H1 (cell line): ENCODE measurements around the gene GPS2. TPM values are rescaled to one million over a fixed set of nuclear protein-coding genes. Genes with fewer than 3 reads are reported as not detected.

Experiments used
- CTCF ChIA-PET: fragments of 300-600 bp; sonication (Branson Sonifier 250); formaldehyde crosslinking; loops from one replicate; lab custom pipeline; 2021; ENCODE audit not compliant: partially characterized antibody; lab: Charles Lee
- POLR2A ChIA-PET: fragments of 300-600 bp; sonication (Branson Sonifier 250); formaldehyde crosslinking; loops from one replicate; lab custom pipeline; 2021; ENCODE audit warnings: inconsistent platforms; ENCODE audit not compliant: partially characterized antibody; lab: Charles Lee
- DNase-seq, 2 experiments: peaks; one replicate each; pipeline versions ENCODE4 v3.0.0 to v3.0.0-alpha.2; 2010 to 2022; ENCODE audit warnings: low spot score in 2 of 2, low read depth in 1 of 2, mixed read lengths in 1 of 2
- FAIRE-seq: peaks from 2 replicates; lab custom pipeline; 2011; peaks lifted over from hg19 to GRCh38; lab: Jason Lieb, UNC
- H2AFZ ChIP-seq: 2 replicates; pipeline ENCODE4 v1.8.1; 2012; ENCODE audit warnings: low read length, inconsistent platforms
- H2AK5ac ChIP-seq: 2 replicates; pipeline ENCODE4 v1.6.1; 2013; ENCODE audit warnings: low read depth, low read length
- H2BK120ac ChIP-seq: replicated peaks from 2 replicates; pipeline ENCODE3; 2013; ENCODE audit warnings: low read depth, low read length, inconsistent platforms
- H2BK12ac ChIP-seq: 2 replicates; pipeline ENCODE4 v1.6.1; 2013; ENCODE audit warnings: low read depth, low read length
- H2BK15ac ChIP-seq: 2 replicates; pipeline ENCODE4 v1.6.1; 2013; ENCODE audit warnings: low read length
- H2BK20ac ChIP-seq: 2 replicates; pipeline ENCODE4 v1.6.1; 2013; ENCODE audit warnings: low read length
- H2BK5ac ChIP-seq: 2 replicates; pipeline ENCODE4 v1.6.1; 2013; ENCODE audit warnings: low read depth, low read length
- H3K14ac ChIP-seq: 2 replicates; pipeline ENCODE4 v1.6.1; 2013; ENCODE audit warnings: inconsistent platforms; ENCODE audit not compliant: insufficient read length
- H3K18ac ChIP-seq: 2 replicates; pipeline ENCODE4 v1.6.1; 2013; ENCODE audit warnings: low read length; ENCODE audit errors: extremely low read depth
- H3K23ac ChIP-seq: 2 replicates; pipeline ENCODE4 v1.6.1; 2013; ENCODE audit warnings: inconsistent platforms; ENCODE audit not compliant: insufficient read length
- H3K23me2 ChIP-seq: 2 replicates; pipeline ENCODE4 v1.6.1; 2013; ENCODE audit warnings: low read depth, low read length
- H3K27ac ChIP-seq: 2 replicates; pipeline ENCODE4 v1.6.1; 2011; ENCODE audit warnings: low read depth, low read length, inconsistent platforms
- H3K27me3 ChIP-seq, 4 experiments: replicated peaks in 1 of 4; 1 replicate in 1 of 4; 2 replicates in 3 of 4; pipeline versions ENCODE4 v1.6.1 to v1.8.1; 2011 to 2013; ENCODE audit warnings: low read length in 3 of 4, mild to moderate bottlenecking in 3 of 4, inconsistent platforms in 2 of 4, mixed read lengths in 2 of 4, moderate library complexity in 1 of 4; ENCODE audit not compliant: control insufficient read depth in 3 of 4, insufficient read depth in 3 of 4; ENCODE audit errors: extremely low read depth in 1 of 4
- H3K36me3 ChIP-seq, 4 experiments: 2 replicates each; pipeline versions ENCODE4 v1.6.1 to v1.8.1; 2011 to 2013; ENCODE audit warnings: mild to moderate bottlenecking in 4 of 4, low read length in 3 of 4, moderate library complexity in 2 of 4, control low read depth in 1 of 4, inconsistent platforms in 1 of 4; ENCODE audit not compliant: insufficient read depth in 4 of 4, control insufficient read depth in 2 of 4
- H3K4ac ChIP-seq: replicated peaks from 2 replicates; pipeline ENCODE3; 2013; ENCODE audit warnings: low read length, low read depth, mixed read lengths, inconsistent platforms; ENCODE audit not compliant: insufficient read length
- H3K4me1 ChIP-seq, 4 experiments: replicated peaks in 1 of 4; 1 replicate in 1 of 4; 2 replicates in 3 of 4; pipeline versions ENCODE4 v1.6.1 to v1.8.1; 2011 to 2013; ENCODE audit warnings: low read length in 3 of 4, inconsistent platforms in 2 of 4, mixed read lengths in 1 of 4; ENCODE audit not compliant: insufficient read depth in 4 of 4, control insufficient read depth in 3 of 4
- H3K4me2 ChIP-seq, 2 experiments: 2 replicates each; pipeline versions ENCODE4 v1.6.1 to v1.8.1; 2011 to 2013; ENCODE audit warnings: low read depth in 2 of 2, low read length in 2 of 2, control low read depth in 1 of 2, inconsistent platforms in 1 of 2, mild to moderate bottlenecking in 1 of 2; ENCODE audit not compliant: insufficient read depth in 1 of 2
- H3K4me3 ChIP-seq, 4 experiments: fragments of 200-600, 300-600 bp in 1 of 4; sonication (generic), shearing (Covaris generic), sonication (Bioruptor Twin) in 1 of 4; 2 replicates each; pipeline versions ENCODE4 v1.5.1 to v1.8.1; 2011 to 2016; ENCODE audit warnings: low read length in 4 of 4, low read depth in 3 of 4, control low read depth in 2 of 4, inconsistent platforms in 2 of 4, mild to moderate bottlenecking in 2 of 4, mixed read lengths in 1 of 4, moderate library complexity in 1 of 4; ENCODE audit not compliant: insufficient read depth in 2 of 4; ENCODE audit errors: extremely low read depth in 1 of 4
- H3K56ac ChIP-seq: replicated peaks from 2 replicates; pipeline ENCODE3; 2013; ENCODE audit warnings: low read depth, mild to moderate bottlenecking, mixed read lengths, low read length, inconsistent platforms; ENCODE audit not compliant: insufficient read length
- H3K79me1 ChIP-seq: 2 replicates; pipeline ENCODE4 v1.6.1; 2013; ENCODE audit warnings: low read depth, low read length, control low read depth
- H3K79me2 ChIP-seq, 2 experiments: 2 replicates each; pipeline versions ENCODE4 v1.6.1 to v1.8.1; 2012 to 2013; ENCODE audit warnings: low read length in 2 of 2, mild to moderate bottlenecking in 2 of 2, inconsistent platforms in 1 of 2; ENCODE audit not compliant: insufficient read depth in 2 of 2, control insufficient read depth in 1 of 2
- H3K9ac ChIP-seq, 4 experiments: replicated peaks in 1 of 4; 1 replicate in 1 of 4; 2 replicates in 3 of 4; pipeline versions ENCODE4 v1.6.1 to v1.8.1; 2011 to 2013; ENCODE audit warnings: low read depth in 3 of 4, low read length in 3 of 4, control low read depth in 2 of 4, mild to moderate bottlenecking in 2 of 4, moderate library complexity in 2 of 4, inconsistent platforms in 1 of 4; ENCODE audit errors: extremely low read depth in 1 of 4
- H3K9me3 ChIP-seq, 2 experiments: 2 replicates each; pipeline versions ENCODE4 v1.6.1 to v1.8.1; 2012 to 2013; ENCODE audit warnings: mild to moderate bottlenecking in 2 of 2, moderate library complexity in 2 of 2, control low read depth in 1 of 2, inconsistent platforms in 1 of 2, low read depth in 1 of 2, low read length in 1 of 2, mixed read lengths in 1 of 2; ENCODE audit not compliant: insufficient read depth in 2 of 2
- H4K20me1 ChIP-seq, 2 experiments: replicated peaks in 1 of 2; 2 replicates each; pipeline versions ENCODE3 to v1.8.1; 2011 to 2013; ENCODE audit warnings: inconsistent platforms in 2 of 2, low read length in 2 of 2, mild to moderate bottlenecking in 1 of 2; ENCODE audit not compliant: insufficient read depth in 2 of 2, control insufficient read depth in 1 of 2
- H4K5ac ChIP-seq: 2 replicates; pipeline ENCODE4 v1.6.1; 2013; ENCODE audit warnings: low read length, low read depth, mixed read lengths, inconsistent platforms; ENCODE audit not compliant: insufficient read length
- H4K8ac ChIP-seq: 2 replicates; pipeline ENCODE4 v1.8.0; 2013; ENCODE audit warnings: mild to moderate bottlenecking, moderate library complexity, low read length, inconsistent platforms; ENCODE audit not compliant: insufficient read depth; ENCODE audit errors: extremely low read depth
- H4K91ac ChIP-seq: replicated peaks from 2 replicates; pipeline ENCODE3; 2013; ENCODE audit warnings: low read length, mixed read lengths, inconsistent platforms; ENCODE audit not compliant: insufficient read length
- BACH1 ChIP-seq: IDR thresholded peaks from 2 replicates; pipeline ENCODE4 v1.6.1; 2012; ENCODE audit warnings: low read length, improper control_type of control experiment
- BCL11A ChIP-seq, 2 experiments: IDR thresholded peaks; one replicate each; pipeline ENCODE4 v1.6.1; 2011; ENCODE audit warnings: low read depth in 2 of 2, low read length in 2 of 2, mild to moderate bottlenecking in 2 of 2
- CEBPB ChIP-seq: IDR thresholded peaks from 2 replicates; pipeline ENCODE4 v1.6.1; 2012; ENCODE audit warnings: low read depth, low read length
- CTBP2 ChIP-seq: IDR thresholded peaks from 2 replicates; pipeline ENCODE4 v1.7.0; 2011; ENCODE audit warnings: borderline replicate concordance, mild to moderate bottlenecking, moderate library complexity, mixed read lengths, low read length; ENCODE audit not compliant: insufficient read depth, insufficient read length
- JUN ChIP-seq: IDR thresholded peaks from 2 replicates; pipeline ENCODE4 v1.6.1; 2011; ENCODE audit warnings: low read depth, mild to moderate bottlenecking, improper control_type of control experiment, low read length
- KDM4A ChIP-seq: IDR thresholded peaks from one replicate; pipeline ENCODE4 v1.7.1; 2012; ENCODE audit warnings: low read depth, mild to moderate bottlenecking, moderate library complexity, low read length, inconsistent platforms; ENCODE audit not compliant: severe bottlenecking
- KDM5A ChIP-seq: fragments of 200-600 bp; IDR thresholded peaks from 2 replicates; pipeline ENCODE4 v1.7.1; 2012; ENCODE audit warnings: mild to moderate bottlenecking, low read length, inconsistent platforms, mixed read lengths
- MAX ChIP-seq: IDR thresholded peaks from 2 replicates; pipeline ENCODE4 v1.6.1; 2012; ENCODE audit warnings: inconsistent platforms
- POLR2AphosphoS5 ChIP-seq: IDR thresholded peaks from 2 replicates; pipeline ENCODE4 v1.6.1; 2011; ENCODE audit warnings: low read depth, low read length
- SP4 ChIP-seq: IDR thresholded peaks from 2 replicates; pipeline ENCODE4 v1.6.1; 2012; ENCODE audit warnings: low read length, inconsistent platforms
- SUZ12 ChIP-seq: fragments of 200-600 bp; sonication (generic); IDR thresholded peaks from 2 replicates; pipeline ENCODE4 v1.6.1; 2012; ENCODE audit warnings: mild to moderate bottlenecking, inconsistent platforms, low read length, moderate library complexity, mixed read lengths
- TAF1 ChIP-seq: IDR thresholded peaks from 2 replicates; pipeline ENCODE4 v1.6.1; 2011; ENCODE audit warnings: mild to moderate bottlenecking, low read depth, low read length
- TCF12 ChIP-seq: IDR thresholded peaks from 2 replicates; pipeline ENCODE4 v1.6.1; 2011; ENCODE audit warnings: low read depth, mild to moderate bottlenecking, low read length
- TEAD4 ChIP-seq: IDR thresholded peaks from 2 replicates; pipeline ENCODE4 v1.6.1; 2012; ENCODE audit warnings: low read depth, low read length, inconsistent platforms, mixed read lengths
- ZNF274 ChIP-seq: IDR thresholded peaks from 2 replicates; pipeline ENCODE4 v1.7.0; 2012; ENCODE audit warnings: low read length, borderline replicate concordance; ENCODE audit errors: extremely low read depth
- WGBS, 2 experiments: shearing (Covaris generic) in 1 of 2; methylation state at CpG; one replicate each; pipeline versions ENCODE4 v1.1.6 to v1.1.7; 2013 to 2015; ENCODE audit warnings: low lambda C conversion rate in 2 of 2, mixed read lengths in 2 of 2, inconsistent platforms in 1 of 2, low coverage in 1 of 2, missing lambda C conversion rate in 1 of 2; ENCODE audit not compliant: insufficient replicate concordance in 2 of 2, insufficient coverage in 1 of 2, insufficient read length in 1 of 2; ENCODE audit errors: extremely low coverage in 1 of 2, missing lambda C conversion rate in 1 of 2; 5-methylcytosine and 5-hydroxymethylcytosine counted together
- polyA plus RNA-seq, 7 experiments: library from polyadenylated mRNA; depleted of rRNA in 3 of 7; stranded (reverse) in 5 of 7; unstranded in 2 of 7; fragments of >200 nt in 5 of 7; fragments of 200-250 nt in 2 of 7; gene quantifications; 1 replicate in 5 of 7; 2 replicates in 1 of 7; 4 replicates in 1 of 7; pipeline versions ENCODE4 v1.2.1 to v1.2.3, GENCODE V29; 2011 to 2013; ENCODE audit warnings: missing spikeins in 2 of 7, mixed read lengths in 2 of 7
- total RNA-seq: library from RNA; stranded (reverse); fragmentation: NEBNext Ultra II Directional; extraction: Animal tissue kit (Norgen Biotek cat#: 25700); gene quantifications from 2 replicates; pipeline ENCODE4 v1.2.1, GENCODE V29; 2021

The GPS2 gene
- total and polyA plus RNA-seq, 2 of the 8 experiments (the other 6 are each of a cell fraction or from before 2014, with no cell fraction given) = 67.0 to 152 TPM

- Histone ChIP-seq H3K36me3 (peaks cover 0 to 6% (median 3%) of the 10 kb centered on the region in 4 experiments; a peak in 3 of 8 replicates), H3K4me3 (no peak overlapping the region), H3K4me1 (peaks cover 0 to 15% (median 12%) of the 10 kb centered on the region in 4 experiments; a peak in 6 of 7 replicates), H3K56ac (no peak overlapping the region), H2BK20ac (no peak overlapping the region), H3K79me2 (no peaks in the 10 kb centered on the region), H3K4ac (no peak overlapping the region), H3K23me2 (peaks cover 11% of the 10 kb centered on the region), H3K27ac (no peak overlapping the region), H3K14ac (no peak overlapping the region), H4K8ac (no peak overlapping the region; the same call in 1 of the 2 replicates), H3K9me3 (no peaks in the 10 kb centered on the region), H3K27me3 (peaks cover 0 to 13% (median 7%) of the 10 kb centered on the region in 4 experiments; a peak in 6 of 7 replicates), H2AK5ac (no peak overlapping the region), H4K20me1 (peaks cover 0 to 7% of the 10 kb centered on the region in 2 experiments), H4K5ac (no peak overlapping the region), H2BK12ac (no peak overlapping the region), H2BK120ac (no peak overlapping the region), H3K79me1 (no peaks in the 10 kb centered on the region), H3K18ac (no peak overlapping the region), H2BK15ac (no peak overlapping the region), H4K91ac (no peak overlapping the region), H3K23ac (no peak overlapping the region), H2BK5ac (no peak overlapping the region), H3K9ac (no peak overlapping the region), H3K4me2 (no peak overlapping the region), H2AFZ (no peak overlapping the region)
- POLR2A ChIA-PET = interaction anchor here (0.8 to 4.0 kb wide), 13 partner anchors 8 to 132 kb away, joined by 3 to 22 read pairs (median 7); partner anchors contain the start of genes ACAP1, DVL2 and GPS2
- CTCF ChIA-PET = interaction anchor here (0.7 to 3.7 kb wide), 5 partner anchors 11 to 107 kb away, joined by 3 to 17 read pairs (median 3); partner anchors contain the start of gene ACAP1
- DNase-seq = no peak
- no peak for FAIRE-seq
- WGBS, 2 experiments = 92% methylated on average over 14 of the region's 16 CpGs; no CpG with 5 or more reads in 1 of the 2 experiments
- TF ChIP-seq SUZ12 = no peak
- no peak for TF ChIP-seq JUN
- TF ChIP-seq SP4 = no peak
- TF ChIP-seq POLR2AphosphoS5 = no peak
- TF ChIP-seq MAX = no peak
- no peak for TF ChIP-seq CTBP2
- TF ChIP-seq TAF1 = no peak
- TF ChIP-seq BACH1 = no peak
- no peak for TF ChIP-seq KDM4A
- no peak for TF ChIP-seq BCL11A (IDR thresholded peaks at IDR 0.05; ENCODE audit: low read depth in 2 of 2, low read length in 2 of 2)
- TF ChIP-seq KDM5A = no peak
- TF ChIP-seq TCF12 = no peak
- TF ChIP-seq TEAD4 = no peak
- TF ChIP-seq CEBPB = no peak
- no peak for TF ChIP-seq ZNF274
Measured at GRCh38 chr17:7284911-7285310, 30.2 kb downstream of the GPS2 start.
